NCI-H1417 treated with DMSO at 0.1 percent for 48 hours (cell line): ENCODE measurements around the gene ARHGEF37.

Source experiments
- DNase-seq: peaks from one replicate; lab custom pipeline; 2025; lab: John Stamatoyannopoulos, UW

The ARHGEF37 gene

DNA sequence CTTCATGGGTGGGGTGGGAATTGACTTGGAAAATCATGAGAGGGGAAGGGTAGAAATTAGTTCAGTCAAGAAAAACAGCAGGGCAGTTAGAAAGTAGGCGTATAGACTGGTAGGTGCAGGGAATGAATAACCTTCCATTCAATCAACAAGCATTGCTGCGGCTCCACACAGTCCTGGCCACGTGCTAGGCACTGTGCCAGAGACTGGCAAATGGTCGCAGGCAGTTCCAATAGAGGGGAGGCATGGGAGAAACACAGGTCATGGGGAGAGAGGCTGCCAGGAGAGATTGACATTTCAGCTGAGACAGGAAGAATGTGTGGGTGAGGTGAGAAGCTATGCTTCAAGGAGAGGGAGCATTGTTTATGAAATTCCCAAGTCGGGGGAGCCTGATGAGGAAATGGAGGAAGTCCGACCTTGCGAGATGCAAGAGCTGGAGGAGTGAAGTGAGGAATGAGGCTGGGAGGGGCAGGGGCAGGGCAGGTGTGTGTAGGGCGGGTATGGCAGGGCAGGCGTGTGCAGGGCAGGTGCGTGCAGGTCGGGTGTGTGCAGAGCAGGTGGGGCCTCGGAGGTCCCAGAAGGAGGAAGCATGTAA is 94.4 kb downstream of the ARHGEF37 start:
- DNase-seq, result no peak

- no peak for DNase-seq
Measured at GRCh38 chr5:149677731-149678130, 96.4 kb downstream of the ARHGEF37 start.

DNA sequence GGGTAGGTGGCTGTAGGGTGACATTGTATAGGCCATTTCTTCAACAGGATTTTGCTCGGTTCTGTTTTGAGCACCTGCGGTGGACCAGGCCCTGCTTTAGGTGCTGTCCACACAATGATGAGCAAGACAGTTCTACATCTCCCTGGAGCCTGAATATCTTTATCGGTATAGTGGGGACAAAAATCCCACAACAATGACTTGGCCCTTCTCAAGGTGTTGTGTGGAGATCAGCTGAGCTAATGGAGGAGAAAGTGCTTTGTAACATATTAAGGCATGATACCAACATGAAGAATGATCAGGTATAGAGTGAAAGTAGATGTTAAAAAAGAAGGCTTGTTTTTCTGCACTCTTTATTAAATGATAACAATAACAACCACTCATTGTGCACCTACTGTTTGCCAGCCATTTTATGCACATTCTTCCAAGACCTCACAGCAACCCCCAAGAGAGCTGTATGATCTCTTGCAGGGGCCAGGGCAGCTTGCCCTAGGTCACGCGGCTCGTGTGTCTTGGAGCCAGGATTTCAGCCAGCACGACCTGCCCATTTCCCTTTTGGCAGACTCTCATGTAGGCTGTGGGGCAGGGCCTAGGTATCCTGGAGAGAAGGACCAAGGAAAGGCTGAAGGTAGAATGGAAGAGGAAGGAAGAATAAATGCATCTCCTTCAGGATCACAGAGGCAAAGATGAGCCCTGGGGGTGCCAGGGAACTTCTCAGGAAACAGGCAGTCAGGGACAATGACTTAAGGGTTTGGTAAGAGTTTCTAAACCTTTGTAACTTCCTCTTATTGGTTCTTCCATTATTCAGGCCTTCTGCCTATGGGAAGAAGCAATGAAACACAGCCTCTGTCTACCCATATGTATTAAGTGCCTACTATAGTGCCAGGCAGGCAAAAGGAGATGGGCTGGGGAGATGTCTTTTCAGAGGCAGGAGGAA is 98.8 kb downstream of the ARHGEF37 start:
- DNase-seq, result no peak

- no peak for DNase-seq
Measured at GRCh38 chr5:149680810-149681221, 99.5 kb downstream of the ARHGEF37 start.

DNA sequence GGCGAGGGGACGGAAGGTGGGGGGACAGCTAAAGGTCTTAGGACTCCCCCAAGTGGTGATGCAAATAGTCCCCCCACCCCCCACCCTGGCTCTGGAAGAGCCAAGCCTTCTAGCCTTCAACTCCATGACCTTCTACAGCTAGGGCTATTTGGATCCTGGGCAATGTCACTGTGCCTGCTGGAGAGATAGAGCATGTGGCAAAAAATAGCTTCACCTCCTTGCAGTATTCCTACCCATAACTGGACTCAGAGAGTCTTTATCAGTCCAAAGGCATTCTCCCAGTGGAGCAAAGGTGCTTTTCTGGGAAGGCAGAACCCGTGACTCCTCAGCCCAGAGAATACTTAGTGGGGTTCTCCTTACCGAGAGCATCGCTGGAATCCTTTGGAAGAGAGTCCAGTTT is 100.0 kb downstream of the ARHGEF37 start:
- no peak for DNase-seq

DNA sequence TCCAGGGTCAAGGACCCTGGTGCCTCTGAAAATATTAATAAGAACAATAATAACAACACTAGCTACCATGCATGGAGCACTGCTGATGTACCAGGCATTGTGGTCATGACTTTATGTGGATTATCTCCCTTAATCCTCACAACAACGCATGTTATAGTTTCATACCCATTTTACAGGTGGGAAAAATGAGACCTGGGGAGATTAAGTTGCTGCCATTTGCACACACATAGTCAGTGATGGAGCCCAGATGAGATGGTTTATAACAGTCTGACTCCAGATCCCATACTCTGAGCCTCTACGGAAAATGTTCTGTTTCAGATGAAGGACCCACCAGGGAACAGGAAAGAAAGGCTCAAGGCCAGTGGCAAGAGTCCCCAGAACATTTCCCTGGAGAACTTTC is 100.6 kb downstream of the ARHGEF37 start:
- DNase-seq, result no peak

- DNase-seq, result no peak
Measured at GRCh38 chr5:149682532-149683075, 101.3 kb downstream of the ARHGEF37 start.

DNA sequence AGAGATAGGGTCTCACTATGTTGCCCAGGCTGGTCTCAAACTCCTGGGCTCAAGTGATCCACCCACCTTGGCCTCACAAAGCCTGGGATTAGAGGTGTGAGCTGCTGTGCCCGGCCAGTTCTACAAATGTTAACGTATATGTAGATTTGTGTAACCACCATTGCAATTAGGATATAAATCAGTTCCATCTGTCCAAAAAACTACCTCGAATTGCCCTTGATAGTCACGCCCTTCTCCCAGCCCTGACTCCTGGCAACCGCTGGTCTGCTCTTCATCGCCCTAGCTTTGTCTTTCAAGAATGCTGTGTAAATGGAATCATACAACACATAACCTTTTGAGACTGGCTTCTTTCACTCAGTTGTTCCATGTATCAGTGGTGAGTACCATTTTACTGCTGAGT is 102.7 kb downstream of the ARHGEF37 start:
- no peak for DNase-seq

GRCh38 chr5:149684371-149684770 is 103.1 kb downstream of the ARHGEF37 start:
- DNase-seq, result no peak
